EL (cell line): ENCODE results near the gene KCNS1.

Experiments
- DNase-seq: peaks from one replicate; pipeline ENCODE4 v3.0.0-alpha.2; 2016

Gene KCNS1

GRCh38 chr20:45105317-45105716 is 4.4 kb upstream of the KCNS1 start:
- no peak for DNase-seq

- peak; percentile 85 for DNase-seq
Observed at GRCh38 chr20:45104786-45105185, 3.9 kb upstream of the KCNS1 start.

DNA sequence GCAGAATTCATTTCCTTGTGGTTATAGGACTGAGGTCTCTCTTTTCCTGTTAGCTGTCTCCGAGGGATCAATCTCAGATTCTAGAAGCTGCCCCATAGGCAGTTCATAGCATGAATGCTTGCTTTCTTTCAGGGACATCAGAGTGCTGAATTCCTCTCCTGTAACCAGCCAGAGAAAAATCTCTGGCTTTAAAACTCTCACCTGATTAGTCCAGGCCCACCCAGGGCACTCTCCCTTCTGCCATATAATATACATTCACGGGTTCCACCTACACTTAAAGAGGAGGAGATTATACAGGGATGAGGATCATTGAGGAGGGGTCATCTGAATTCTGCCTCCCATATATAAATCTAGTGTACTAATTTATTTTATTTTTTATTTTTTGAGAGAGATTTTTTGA is 2.1 kb upstream of the KCNS1 start:
- no peak for DNase-seq

DNA sequence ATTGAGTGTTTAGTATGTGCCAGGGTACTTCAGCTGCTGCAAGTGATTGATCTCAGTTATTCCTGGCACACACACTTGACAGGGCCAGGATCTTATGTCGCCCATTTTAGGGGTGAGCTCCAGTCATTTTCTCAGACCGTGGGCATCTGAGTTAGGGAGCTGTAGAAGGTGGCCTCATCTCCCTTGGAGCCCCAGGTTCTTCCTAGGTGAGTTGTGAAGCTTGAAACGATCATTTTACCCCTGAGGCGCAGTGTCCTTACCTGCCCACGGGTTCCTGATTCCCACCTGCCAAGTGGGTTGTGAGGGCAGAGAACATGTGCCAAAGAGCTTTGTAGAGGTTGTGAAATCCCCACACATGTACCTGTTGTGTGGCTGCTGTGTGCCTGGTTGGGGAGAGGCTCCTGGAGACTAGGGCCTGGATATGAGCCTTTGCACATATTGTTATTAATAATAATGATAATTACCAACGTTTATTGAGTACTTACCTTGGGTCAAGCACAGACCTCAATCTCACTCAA is 465 bp upstream of the KCNS1 start:
- no peak for DNase-seq

- no peak for DNase-seq
Observed at GRCh38 chr20:45098103-45098773, 2.7 kb downstream of the KCNS1 start.

DNA sequence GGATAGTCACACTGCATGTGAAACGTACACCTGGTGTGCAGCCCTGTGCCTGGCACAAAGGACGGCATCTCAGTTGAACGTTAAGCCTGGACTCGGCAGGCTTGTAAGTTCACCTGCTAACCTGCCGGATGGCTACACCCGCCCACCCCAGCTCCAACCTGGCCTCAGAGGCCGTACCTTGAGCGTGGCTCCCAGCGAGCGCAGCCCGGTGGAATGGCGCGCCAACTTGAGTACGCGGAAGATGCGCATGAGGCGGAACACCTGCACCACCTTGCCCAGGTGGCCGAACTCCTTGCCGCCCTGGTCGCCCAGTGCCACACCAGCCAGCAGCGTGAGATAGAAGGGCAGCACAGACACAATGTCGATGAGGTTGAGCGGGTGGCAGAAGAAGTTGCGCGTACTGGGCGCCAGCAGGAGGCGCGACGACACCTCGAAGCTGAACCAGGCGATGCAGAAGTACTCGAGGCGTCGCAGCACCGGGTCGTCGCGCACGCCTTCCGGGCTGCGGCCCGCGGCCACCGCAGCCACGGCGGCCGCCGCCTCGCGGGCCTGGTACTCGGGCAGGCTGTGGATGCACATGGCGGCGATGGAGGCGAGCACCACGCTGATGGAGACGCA is 3.3 kb downstream of the KCNS1 start:
- no peak for DNase-seq

DNA sequence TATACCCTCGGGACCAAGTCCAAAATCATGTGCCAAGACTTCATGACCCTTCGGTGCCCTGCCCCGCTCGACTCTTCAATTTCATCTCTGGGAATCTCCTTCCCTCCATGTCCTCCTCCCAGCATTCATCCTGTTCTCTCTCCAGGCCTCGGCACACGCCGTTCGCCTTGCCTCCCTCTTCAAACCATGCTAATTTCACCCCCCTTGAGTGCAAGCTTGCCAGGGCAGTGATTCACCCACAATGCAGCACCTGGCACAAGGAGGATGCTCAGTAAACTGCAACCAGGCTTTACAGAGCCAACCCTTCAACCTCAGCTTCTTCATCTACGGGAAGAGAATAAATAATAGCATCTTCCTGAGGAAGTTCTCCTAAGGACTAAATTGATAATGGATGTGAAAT is 4.1 kb downstream of the KCNS1 start:
- no peak for DNase-seq

GRCh38 chr20:45095805-45096238 is 5.1 kb downstream of the KCNS1 start:
- DNase-seq = peak; percentile 75

- no peak for DNase-seq
Observed at GRCh38 chr20:45094864-45095574, 5.9 kb downstream of the KCNS1 start.

DNA sequence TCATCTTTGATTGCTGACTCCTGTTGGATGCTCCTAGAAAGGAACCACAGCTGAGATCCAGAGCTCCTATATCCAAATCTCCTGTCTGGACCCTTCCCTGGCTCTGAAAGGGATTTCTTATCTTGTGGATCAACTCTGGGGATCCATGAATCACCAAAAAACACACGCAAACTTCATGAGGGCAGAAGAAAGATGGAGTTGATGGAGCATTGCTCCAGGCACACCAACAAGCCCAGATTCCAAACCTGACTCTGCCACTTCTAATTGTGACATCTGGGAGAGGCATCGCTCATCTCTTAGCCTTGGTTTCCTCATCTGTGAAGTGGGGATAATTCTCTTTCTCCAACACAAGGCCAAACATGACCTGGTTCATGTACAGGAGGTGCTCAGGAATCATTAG is 6.7 kb downstream of the KCNS1 start:
- no peak for DNase-seq

DNA sequence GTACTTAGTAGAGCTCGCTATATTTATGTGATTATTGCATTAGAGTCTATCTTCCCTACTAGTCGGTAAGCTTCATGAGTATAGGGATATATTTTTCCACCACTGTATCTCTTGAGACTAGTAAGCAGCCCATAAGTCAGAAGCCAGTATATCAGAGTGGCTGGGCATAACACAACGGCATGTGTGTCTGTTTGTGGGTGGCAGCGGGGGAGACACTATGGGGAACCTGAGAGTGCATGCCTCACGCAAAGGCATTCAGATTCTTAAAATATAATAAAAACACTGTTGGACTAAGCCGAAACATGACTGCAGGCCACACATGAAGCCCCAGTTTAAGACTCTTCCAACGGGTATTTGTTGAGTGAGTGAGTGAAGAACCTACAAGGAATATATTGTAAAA is 8.0 kb downstream of the KCNS1 start:
- no peak for DNase-seq

DNA sequence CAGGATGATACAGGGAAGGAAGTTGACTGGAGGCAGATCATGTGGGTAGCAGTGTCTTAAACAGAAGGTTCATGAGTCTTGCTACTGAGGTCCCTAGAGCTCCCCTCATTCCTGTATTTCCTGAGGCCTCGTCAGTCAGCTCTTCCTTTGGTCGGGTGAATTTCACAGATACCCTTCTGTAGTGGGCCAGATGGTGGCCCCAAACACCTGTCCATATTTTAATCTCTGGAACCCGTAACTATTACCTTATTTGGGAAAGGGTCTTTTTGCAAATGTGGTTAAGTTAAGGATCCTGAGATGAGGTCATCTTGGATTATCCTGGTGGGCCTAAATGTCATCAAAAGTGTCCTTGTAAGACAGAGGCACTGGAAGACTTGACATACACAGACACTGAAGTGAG is 9.6 kb downstream of the KCNS1 start:
- no peak for DNase-seq

DNA sequence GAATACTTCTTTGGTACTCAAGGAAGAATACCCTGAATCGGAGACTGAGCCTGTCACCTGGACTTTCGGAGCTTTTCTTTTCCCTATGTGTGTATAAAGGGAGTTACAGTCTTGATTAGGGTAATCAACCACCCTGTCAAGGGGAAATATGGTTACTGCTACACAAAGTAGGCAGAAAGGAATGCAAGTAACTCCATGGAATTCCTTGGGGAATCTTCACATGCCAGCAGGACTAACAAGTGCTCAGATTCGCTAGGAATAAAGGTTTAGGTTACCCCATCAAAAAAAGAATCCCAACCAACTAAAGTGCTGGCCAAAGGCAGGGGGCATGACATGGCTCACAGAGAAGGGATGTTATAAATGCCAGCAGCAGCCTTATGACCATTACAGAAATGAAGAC is 10.4 kb downstream of the KCNS1 start:
- DNase-seq = peak; percentile 81

DNA sequence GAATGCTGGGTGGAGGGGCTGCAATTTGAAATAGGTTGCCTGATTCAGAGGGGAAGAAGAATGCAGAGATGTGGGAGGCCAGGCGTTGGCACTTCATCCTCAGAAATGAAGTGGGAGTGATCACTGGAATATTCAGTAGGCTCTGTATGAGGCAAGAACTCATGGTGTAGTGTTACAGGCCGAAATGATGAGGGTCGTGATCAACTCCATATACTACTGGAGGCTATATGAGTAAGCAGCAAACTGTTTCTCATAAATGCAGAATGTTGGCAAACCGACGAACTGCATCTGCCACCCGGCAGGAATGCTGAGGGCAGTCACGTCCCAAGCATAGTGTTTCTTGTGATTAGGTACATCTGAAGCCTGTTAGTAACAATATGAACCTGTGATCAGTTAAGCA is 12.7 kb downstream of the KCNS1 start:
- DNase-seq = peak; percentile 99

DNA sequence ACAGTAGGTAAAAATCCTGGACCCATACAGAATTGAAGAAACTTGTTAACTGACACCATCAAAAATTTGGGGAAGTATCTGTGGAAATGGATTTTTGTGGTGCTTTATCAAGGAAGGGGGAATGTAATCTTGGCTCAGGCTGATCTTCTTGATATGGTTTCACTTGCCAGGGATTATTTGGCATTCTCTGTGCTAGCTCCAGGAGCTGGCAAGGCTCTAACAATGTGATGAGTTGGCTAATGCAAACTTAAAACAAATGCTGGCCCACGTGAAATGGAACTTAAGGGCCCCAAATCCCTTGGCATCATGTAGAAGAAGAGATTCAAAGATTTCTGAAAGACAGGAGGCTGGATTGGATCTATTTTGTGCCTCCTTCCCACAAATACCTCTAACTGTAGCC is 13.1 kb downstream of the KCNS1 start:
- no peak for DNase-seq

DNA sequence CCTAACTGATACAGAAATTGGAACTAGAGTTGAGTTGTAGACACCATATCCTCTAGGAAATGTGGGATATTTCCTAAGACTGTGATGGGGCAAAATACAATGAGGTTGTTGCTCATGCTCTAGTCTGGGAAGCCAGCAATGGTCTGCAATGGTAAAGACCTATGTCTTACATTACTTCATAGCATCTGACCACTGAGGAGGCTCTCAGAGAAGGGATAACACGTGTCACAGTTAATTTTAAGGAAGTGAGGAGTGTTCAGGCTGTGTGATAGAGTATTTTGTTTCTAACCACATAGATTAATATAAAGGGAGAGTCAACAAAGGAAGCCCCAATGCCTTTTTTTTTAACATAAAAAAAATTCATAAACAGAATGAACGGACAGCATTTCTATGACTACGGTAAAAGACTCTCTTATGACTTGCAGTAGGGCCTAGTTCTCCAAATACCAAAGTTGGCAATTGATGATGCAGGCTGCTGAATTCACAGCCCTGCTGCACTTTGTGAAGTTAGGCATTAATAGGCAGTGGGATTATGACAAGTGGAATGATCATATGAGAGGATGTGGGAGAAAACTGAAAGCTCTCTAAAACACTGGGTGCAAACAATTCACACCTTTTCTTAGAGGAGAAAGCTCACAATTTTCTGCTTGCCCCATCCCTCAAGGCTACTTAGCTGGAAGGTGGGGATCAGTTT is 13.7 kb downstream of the KCNS1 start:
- DNase-seq = peak; percentile 18

- DNase-seq = no peak
Observed at GRCh38 chr20:45085867-45086266, 15.1 kb downstream of the KCNS1 start.

GRCh38 chr20:45085289-45085688 is 15.6 kb downstream of the KCNS1 start:
- no peak for DNase-seq

DNA sequence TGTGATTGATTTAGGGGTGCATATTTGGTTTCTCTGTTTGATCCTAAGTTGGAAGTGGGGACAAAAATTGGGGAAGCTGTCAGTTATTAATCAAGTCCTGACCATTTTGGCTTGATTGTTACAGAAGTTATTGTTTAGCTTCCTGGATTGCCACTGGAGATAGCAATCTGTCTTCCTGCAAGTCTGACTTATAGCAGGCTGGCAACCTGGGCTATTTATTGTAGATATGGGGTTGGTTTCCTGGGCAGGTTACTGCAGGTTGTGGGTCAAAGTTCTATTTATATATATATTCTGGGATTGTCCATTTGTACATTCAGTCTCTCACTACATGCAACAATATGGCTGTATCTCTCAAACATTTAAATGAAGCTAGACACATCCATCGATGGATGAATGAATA is 17.8 kb downstream of the KCNS1 start:
- DNase-seq = no peak

GRCh38 chr20:45082468-45082867 is 18.5 kb downstream of the KCNS1 start:
- no peak for DNase-seq

DNA sequence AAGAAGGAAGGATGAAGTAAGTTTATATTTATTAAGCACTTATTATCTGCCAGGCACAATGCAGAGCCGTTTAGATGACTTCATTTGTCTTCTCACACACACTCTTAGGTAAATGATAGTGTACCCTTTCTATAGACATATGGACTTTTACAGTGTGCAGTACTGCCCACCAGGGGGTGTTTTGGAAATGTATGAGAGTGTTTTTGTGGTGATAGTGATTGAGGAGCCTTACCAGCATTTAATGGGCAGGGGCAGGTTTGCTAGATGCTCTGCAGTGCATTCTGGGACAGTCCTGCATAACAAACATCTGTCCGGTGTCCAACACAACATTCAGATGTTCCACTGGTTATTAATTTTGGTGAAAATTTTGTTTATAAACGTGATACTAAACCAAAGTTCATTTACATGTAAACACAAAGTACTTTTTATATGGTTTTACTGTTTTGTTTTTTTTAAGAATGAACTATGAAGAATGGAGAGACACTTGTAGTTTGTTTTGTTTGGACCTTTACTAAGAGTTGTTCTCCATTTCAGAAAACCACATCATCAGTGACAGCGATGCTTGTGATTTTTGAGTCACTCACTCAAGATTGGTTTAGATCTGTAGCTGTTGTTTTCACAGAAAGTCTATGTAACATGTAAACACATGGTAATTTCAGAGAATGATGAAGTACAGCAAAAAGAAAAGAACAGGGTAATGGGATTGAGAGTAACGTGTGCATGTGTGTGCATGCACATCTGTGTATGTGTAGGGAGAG is 19.9 kb downstream of the KCNS1 start:
- DNase-seq = peak; percentile 50

DNA sequence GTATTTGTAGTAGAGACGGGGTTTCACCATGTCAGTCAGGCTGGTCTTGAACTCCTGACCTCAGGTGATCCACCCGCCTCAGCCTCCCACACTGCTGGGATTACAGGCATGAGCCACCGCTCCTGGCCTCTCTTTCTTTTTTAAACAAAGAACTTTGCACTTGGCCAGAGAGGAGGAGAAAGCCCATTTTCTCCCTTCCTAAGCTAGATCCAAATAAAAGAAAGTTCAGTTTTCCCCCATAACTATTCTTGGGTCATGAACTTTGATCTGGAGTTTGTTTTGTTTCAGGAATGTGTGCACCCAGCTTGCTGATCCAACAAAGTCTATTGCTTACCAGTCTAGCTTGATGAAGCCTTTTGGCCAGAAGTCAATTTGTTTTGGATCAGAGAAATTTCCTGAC is 23.4 kb downstream of the KCNS1 start:
- no peak for DNase-seq

DNA sequence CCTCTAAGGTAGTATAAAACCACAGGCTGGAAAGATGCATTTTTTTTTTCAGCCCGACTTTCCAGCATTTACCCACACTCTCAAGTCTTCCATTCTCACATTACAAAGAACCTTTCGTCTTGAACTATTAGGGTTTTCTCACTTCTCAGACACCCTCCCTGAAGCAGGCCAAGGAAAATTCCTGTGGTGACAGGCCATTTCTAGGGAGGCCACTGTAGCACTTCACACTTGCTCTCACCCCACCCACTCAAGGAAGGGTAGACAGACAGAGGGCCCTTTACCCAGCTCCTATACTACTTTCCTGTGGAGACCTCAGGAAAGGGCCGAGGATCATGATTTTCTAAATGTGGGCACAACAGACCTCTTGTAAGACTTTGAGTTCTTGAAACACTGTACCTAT is 27.7 kb downstream of the KCNS1 start:
- no peak for DNase-seq
